HL-60/S4 (cell line): Measurements from ENCODE around the gene GSTT4.
"Not testable (repeated sequence)": the region's sequence is repeated elsewhere in the genome, so short reads cannot be mapped to it uniquely, and the experiment has no call there.

ENCODE experiments used
- in situ Hi-C: fragments of 300-500 bp; cut with MboI; formaldehyde crosslinking; loops from 2 replicates; pipeline ENCODE4 v1.14.3; 2022; ENCODE audit warnings: low sequenced_read_pairs

Gene GSTT4

DNA sequence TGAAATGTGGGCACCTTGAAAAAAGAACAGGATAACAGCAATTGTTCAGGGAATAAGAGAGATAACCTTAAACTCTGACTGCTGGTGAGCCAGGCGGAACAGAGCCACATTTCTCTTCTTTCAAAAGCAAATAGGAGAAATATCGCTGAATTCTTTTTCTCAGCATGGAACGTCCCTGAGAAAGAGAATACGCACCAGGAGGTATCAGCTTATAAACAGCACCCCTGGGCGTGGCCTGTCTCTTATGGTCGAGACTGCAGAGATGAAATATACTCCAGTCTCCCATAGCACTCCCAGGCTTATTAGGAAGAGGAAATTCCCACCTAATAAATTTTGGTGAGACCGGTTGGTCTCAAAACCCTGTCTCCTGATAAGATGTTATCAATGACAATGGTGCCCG lies 49.4 kb downstream of the GSTT4 start:
- in situ Hi-C loops, result not testable (repeated sequence)

DNA sequence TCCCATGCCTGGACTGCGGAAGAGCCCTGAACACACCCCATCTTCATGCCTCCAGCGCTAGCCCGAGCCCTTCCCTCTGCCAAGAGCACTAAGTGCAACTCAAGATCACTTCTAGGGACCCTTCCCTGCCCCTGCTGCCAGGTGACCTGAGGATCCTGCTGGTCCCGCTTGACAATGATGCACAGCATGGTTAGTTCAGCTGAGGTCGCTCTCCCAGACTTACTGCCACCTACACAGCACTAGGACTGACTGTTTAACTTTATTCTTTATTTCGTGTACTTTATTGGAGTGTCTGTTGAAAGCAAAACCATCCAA lies 50.3 kb downstream of the GSTT4 start:
- in situ Hi-C loops, result not testable (repeated sequence)

DNA sequence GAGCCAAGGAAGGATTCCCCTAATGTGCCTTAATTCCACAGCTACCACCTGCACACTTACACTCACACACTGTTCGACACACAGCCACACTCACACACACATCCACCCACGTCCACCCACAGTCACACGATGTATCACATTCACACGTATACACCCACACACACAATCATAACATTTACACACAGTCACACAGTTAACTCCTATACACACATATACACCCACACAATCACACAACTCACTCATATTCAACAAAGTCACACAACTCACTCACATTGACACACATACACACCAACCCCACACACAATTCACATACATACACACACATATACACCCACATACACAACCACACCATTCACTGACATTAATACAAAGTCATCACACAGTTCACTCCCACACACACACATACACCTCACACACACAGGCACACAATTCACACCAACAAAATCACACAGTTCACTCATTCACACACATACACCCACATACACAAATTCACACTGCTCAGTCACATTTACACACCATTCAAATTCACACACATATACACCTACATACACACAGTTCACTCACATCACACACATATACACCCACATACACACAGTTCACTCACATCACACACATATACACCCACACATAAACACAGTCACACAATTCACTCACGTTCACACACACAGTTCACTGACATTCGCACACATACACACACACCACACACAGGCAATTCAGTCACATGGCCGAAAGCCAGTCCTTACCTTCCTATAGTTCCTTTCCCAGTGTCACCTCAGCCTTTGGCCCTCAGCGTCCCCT lies 50.9 kb downstream of the GSTT4 start:
- in situ Hi-C loops, result not testable (repeated sequence)

DNA sequence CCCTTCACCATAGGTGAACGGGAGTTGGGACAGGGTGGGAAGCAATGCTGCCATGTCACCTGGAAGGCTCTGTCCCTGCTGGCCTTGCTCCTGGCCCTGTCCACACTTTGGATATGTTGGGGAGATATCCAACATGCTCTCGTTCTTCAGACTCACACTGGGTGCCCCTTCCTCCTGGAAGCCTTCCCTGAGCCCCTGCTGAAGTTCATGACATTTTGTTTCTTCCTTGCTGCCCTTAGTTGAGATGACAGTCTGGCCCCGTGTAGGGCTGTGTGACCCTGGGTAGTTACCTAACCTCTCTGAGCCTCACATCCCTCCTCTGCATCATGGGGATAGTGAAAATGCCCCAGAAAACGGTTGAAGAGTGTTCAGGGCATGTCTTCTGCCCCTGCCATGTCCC lies 51.8 kb downstream of the GSTT4 start:
- in situ Hi-C loops, result not testable (repeated sequence)

DNA sequence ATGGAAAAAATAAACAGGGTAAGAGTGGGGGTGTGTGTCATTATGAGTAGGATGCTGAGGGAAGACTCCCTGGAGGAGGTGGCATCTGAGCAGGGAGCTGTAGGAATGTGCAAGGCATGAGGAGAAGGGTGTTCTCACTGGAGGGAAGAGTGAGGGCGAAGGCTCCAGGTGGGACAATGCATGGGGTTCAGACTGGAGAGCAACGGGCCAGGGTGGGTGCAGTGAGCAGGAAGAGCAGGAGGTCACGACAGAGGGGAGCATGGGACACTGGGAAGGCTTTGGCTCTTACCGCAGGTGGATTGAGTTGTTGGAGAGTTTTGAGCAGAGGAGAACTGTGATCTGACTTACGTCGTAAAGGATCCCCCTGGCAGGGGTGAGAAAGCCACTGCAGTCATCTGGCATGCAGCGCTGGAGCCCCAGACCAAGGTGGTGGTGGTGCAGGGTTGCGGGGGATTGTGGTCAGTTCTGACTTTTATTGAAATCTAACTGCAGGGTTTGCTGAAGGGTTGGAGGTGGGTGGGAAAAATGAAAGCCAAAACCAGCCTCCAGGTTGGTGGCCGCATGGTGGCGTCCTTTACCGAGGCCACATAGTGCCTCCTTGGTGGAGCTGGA lies 52.4 kb downstream of the GSTT4 start:
- in situ Hi-C loops, result not testable (repeated sequence)

DNA sequence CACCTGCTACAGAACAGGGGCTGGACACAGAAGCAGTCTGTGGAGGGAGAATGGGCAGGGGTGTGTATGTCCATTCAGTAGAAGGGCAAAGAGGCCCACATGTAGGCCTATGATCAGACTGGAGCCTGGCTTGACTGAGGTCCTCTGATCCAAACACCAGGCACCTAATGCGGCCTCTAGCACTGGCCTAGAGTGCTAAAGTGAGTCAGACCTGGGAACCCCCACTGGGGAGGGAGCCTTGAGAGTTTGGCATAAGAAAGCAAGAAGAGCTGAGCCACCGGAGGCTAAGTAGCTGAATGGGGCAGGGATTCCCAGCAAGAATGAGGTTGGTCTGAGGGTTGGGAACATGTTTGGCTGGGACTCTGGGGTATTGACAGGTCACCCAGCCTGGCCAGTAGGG lies 53.9 kb downstream of the GSTT4 start:
- in situ Hi-C loops, result not testable (repeated sequence)

DNA sequence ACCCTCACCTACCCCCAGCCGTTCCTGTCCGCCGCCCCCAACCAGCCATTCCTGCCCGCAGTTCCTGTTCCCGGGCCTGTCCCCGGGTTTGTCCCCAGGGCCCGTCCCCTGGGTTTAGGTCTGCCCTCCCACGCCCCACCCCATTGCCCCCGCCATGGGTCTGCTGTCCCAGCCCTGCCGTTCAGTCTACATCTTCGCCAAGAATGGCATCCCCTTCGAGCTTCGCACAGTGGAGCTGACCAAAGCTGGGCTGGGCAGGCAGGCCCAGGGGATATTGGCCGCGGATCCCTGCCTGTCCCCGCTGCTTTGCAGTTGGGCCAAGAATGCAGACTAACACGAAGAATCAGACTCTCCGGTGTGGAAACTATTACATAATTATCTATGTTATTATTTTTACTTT lies 55.5 kb downstream of the GSTT4 start:
- in situ Hi-C loops, result not testable (repeated sequence)
